HepG2 (cell line): ENCODE measurements around the gene AHNAK. TPM values are rescaled to one million over a fixed set of nuclear protein-coding genes. Genes with fewer than 3 reads are reported as not detected.

Experiments
- CHD4 ChIP-seq: fragments of 200-600 bp; sonication (generic); IDR thresholded peaks from 2 replicates; pipeline ENCODE4 v1.7.0; 2017; ENCODE audit warnings: mild to moderate bottlenecking, low read length, borderline replicate concordance
- PAX8 ChIP-seq: sonication (generic); formaldehyde crosslinking; IDR thresholded peaks from 2 replicates; pipeline ENCODE4 v1.8.0; 2022; ENCODE audit warnings: mild to moderate bottlenecking, missing genetic modification reagents, borderline replicate concordance
- SOX6 ChIP-seq, 2 experiments: fragments of 450-650 bp in 1 of 2; sonication (generic) in 1 of 2; formaldehyde crosslinking in 1 of 2; IDR thresholded peaks; 2 replicates each; pipeline versions ENCODE4 v1.4.0 to v1.6.1; 2017 to 2020; ENCODE audit warnings: antibody characterized with exemption in 1 of 2, mild to moderate bottlenecking in 1 of 2, missing genetic modification reagents in 1 of 2
- ZMAT3 ChIP-seq: sonication (generic); formaldehyde crosslinking; conservative IDR thresholded peaks from 2 replicates; pipeline ENCODE4 v1.7.0; 2021; ENCODE audit warnings: missing genetic modification reagents
- ZNF251 ChIP-seq: sonication (generic); formaldehyde crosslinking; IDR thresholded peaks from 2 replicates; pipeline ENCODE4 v1.9.0; 2021; ENCODE audit warnings: mild to moderate bottlenecking, missing genetic modification reagents
- ZNF337 ChIP-seq: sonication (generic); formaldehyde crosslinking; IDR thresholded peaks from 2 replicates; pipeline ENCODE4 v1.5.1; 2020; ENCODE audit warnings: missing genetic modification reagents, low read depth, mild to moderate bottlenecking, borderline replicate concordance
- ZNF543 ChIP-seq: sonication (generic); formaldehyde crosslinking; IDR thresholded peaks from 2 replicates; pipeline ENCODE4 v1.4.0; 2020; ENCODE audit warnings: mild to moderate bottlenecking, missing genetic modification reagents
- ZNF572 ChIP-seq: sonication (generic); formaldehyde crosslinking; IDR thresholded peaks from 2 replicates; pipeline ENCODE4 v1.5.1; 2020; ENCODE audit warnings: mild to moderate bottlenecking, missing genetic modification reagents
- polyA plus RNA-seq, 8 experiments: library from polyadenylated mRNA; depleted of rRNA in 3 of 8; stranded (reverse) in 7 of 8; unstranded in 1 of 8; fragments of >200 nt; fragmentation: Illumina TruSeq in 4 of 8; extraction: Trizol in 4 of 8; gene quantifications; 2 replicates each; pipeline versions ENCODE4 v1.2.1 to v1.2.3, GENCODE V29; 2011 to 2016; ENCODE audit warnings: low read depth in 4 of 8, missing spikeins in 1 of 8, mixed read lengths in 1 of 8; ENCODE audit not compliant: insufficient read depth in 1 of 8
- total RNA-seq, 5 experiments: library from RNA; depleted of rRNA; stranded (reverse); fragments of >200 nt; fragmentation: Illumina TruSeq; extraction: Trizol; gene quantifications; 2 replicates each; pipeline ENCODE4 v1.2.3, GENCODE V29; 2016; ENCODE audit warnings: low read depth in 1 of 5
- TF ChIP-seq, protein P1 (sequence below): sonication (generic); formaldehyde crosslinking; conservative IDR thresholded peaks from 2 replicates; pipeline ENCODE4 v1.8.0; 2022; ENCODE audit warnings: missing genetic modification reagents
- TF ChIP-seq, protein P2 (sequence below): sonication (generic); formaldehyde crosslinking; IDR thresholded peaks from 2 replicates; pipeline ENCODE4 v1.4.0; 2020; ENCODE audit warnings: missing genetic modification reagents
- TF ChIP-seq, protein P3 (sequence below): sonication (generic); formaldehyde crosslinking; IDR thresholded peaks from 2 replicates; pipeline ENCODE4 v1.5.0; 2020; ENCODE audit warnings: mild to moderate bottlenecking, missing genetic modification reagents
- TF ChIP-seq, protein P4 (sequence below): sonication (generic); formaldehyde crosslinking; IDR thresholded peaks from 2 replicates; pipeline ENCODE4 v1.9.0; 2021; ENCODE audit warnings: missing genetic modification reagents, borderline replicate concordance
- TF ChIP-seq, protein P5 (sequence below): IDR thresholded peaks from 2 replicates; pipeline ENCODE4 v1.6.1; 2012; ENCODE audit warnings: low read length, improper control_type of control experiment
- TF ChIP-seq, protein P6 (sequence below): sonication (generic); formaldehyde crosslinking; IDR thresholded peaks from 2 replicates; pipeline ENCODE4 v1.5.0; 2020; ENCODE audit warnings: missing genetic modification reagents

The AHNAK gene
- total and polyA plus RNA-seq, 2 of the 13 experiments (the other 11 are each of a cell fraction or from before 2014, with no cell fraction given): 23.4 to 25.0 TPM

DNA sequence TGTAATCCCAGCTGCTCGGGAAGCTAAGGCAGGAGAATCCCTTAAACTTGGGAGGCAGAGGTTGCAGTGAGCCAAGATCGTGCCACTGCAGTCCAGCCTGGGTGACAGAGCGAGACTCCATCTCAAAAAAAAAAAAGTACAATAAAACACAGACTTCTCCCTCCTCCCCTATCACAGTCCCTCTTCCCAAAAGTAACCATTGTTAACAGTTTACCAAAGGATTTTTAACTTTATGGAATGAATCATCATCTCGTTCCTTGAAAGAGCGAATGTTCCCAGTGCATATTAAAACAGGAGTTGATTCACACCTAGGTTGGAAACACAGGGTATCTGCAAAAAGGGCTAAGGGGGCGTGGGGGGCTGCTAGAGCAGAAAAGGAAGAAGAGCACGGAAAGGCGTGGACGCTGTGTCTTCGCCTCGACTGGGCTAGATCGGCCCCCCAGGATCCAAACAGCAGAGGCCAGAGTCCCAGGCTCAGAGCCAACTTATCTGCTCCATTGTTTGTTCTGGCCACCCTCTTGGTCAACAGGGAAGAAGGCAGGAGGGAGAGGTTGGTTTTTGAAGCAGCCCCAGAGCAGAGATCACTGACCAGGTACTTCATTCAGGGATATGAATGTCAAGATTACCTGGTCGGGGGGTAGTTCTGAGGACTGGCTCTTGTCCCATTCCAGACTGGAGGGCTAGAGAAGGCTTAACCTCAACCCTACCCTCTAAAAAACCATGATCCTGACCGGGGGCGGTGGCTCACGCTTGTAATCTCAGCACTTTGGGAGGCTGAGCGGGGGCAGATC, 2.1 kb upstream of the AHNAK start (continued):
- TF ChIP-seq, protein P1, sequence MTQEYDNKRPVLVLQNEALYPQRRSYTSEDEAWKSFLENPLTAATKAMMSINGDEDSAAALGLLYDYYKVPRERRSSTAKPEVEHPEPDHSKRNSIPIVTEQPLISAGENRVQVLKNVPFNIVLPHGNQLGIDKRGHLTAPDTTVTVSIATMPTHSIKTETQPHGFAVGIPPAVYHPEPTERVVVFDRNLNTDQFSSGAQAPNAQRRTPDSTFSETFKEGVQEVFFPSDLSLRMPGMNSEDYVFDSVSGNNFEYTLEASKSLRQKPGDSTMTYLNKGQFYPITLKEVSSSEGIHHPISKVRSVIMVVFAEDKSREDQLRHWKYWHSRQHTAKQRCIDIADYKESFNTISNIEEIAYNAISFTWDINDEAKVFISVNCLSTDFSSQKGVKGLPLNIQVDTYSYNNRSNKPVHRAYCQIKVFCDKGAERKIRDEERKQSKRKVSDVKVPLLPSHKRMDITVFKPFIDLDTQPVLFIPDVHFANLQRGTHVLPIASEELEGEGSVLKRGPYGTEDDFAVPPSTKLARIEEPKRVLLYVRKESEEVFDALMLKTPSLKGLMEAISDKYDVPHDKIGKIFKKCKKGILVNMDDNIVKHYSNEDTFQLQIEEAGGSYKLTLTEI (CRISPR knock-in tag): no peak
- TF ChIP-seq ZNF337 (CRISPR knock-in tag) (no peak), PAX8 (no peak), CHD4 (no peak), ZNF543 (CRISPR knock-in tag) (no peak), SOX6 (IDR thresholded peaks at IDR 0.05) (no peak), SOX6 (CRISPR knock-in tag; IDR thresholded peaks at IDR 0.05) (peak; percentile 79), ZMAT3 (CRISPR knock-in tag) (0 out of 2 replicates have a peak, but pooled peaks have one; percentile 47), ZNF572 (CRISPR knock-in tag) (no peak), ZNF251 (CRISPR knock-in tag) (no peak)
- TF ChIP-seq, protein P2, sequence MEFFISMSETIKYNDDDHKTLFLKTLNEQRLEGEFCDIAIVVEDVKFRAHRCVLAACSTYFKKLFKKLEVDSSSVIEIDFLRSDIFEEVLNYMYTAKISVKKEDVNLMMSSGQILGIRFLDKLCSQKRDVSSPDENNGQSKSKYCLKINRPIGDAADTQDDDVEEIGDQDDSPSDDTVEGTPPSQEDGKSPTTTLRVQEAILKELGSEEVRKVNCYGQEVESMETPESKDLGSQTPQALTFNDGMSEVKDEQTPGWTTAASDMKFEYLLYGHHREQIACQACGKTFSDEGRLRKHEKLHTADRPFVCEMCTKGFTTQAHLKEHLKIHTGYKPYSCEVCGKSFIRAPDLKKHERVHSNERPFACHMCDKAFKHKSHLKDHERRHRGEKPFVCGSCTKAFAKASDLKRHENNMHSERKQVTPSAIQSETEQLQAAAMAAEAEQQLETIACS: no peak
- TF ChIP-seq, protein P3, sequence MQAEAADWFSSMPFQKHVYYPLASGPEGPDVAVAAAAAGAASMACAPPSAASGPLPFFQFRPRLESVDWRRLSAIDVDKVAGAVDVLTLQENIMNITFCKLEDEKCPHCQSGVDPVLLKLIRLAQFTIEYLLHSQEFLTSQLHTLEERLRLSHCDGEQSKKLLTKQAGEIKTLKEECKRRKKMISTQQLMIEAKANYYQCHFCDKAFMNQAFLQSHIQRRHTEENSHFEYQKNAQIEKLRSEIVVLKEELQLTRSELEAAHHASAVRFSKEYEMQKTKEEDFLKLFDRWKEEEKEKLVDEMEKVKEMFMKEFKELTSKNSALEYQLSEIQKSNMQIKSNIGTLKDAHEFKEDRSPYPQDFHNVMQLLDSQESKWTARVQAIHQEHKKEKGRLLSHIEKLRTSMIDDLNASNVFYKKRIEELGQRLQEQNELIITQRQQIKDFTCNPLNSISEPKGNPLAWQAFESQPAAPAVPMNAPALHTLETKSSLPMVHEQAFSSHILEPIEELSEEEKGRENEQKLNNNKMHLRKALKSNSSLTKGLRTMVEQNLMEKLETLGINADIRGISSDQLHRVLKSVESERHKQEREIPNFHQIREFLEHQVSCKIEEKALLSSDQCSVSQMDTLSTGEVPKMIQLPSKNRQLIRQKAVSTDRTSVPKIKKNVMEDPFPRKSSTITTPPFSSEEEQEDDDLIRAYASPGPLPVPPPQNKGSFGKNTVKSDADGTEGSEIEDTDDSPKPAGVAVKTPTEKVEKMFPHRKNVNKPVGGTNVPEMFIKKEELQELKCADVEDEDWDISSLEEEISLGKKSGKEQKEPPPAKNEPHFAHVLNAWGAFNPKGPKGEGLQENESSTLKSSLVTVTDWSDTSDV: no peak
- TF ChIP-seq, protein P4, sequence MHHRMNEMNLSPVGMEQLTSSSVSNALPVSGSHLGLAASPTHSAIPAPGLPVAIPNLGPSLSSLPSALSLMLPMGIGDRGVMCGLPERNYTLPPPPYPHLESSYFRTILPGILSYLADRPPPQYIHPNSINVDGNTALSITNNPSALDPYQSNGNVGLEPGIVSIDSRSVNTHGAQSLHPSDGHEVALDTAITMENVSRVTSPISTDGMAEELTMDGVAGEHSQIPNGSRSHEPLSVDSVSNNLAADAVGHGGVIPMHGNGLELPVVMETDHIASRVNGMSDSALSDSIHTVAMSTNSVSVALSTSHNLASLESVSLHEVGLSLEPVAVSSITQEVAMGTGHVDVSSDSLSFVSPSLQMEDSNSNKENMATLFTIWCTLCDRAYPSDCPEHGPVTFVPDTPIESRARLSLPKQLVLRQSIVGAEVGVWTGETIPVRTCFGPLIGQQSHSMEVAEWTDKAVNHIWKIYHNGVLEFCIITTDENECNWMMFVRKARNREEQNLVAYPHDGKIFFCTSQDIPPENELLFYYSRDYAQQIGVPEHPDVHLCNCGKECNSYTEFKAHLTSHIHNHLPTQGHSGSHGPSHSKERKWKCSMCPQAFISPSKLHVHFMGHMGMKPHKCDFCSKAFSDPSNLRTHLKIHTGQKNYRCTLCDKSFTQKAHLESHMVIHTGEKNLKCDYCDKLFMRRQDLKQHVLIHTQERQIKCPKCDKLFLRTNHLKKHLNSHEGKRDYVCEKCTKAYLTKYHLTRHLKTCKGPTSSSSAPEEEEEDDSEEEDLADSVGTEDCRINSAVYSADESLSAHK (CRISPR knock-in tag): no peak
- TF ChIP-seq, protein P5, sequence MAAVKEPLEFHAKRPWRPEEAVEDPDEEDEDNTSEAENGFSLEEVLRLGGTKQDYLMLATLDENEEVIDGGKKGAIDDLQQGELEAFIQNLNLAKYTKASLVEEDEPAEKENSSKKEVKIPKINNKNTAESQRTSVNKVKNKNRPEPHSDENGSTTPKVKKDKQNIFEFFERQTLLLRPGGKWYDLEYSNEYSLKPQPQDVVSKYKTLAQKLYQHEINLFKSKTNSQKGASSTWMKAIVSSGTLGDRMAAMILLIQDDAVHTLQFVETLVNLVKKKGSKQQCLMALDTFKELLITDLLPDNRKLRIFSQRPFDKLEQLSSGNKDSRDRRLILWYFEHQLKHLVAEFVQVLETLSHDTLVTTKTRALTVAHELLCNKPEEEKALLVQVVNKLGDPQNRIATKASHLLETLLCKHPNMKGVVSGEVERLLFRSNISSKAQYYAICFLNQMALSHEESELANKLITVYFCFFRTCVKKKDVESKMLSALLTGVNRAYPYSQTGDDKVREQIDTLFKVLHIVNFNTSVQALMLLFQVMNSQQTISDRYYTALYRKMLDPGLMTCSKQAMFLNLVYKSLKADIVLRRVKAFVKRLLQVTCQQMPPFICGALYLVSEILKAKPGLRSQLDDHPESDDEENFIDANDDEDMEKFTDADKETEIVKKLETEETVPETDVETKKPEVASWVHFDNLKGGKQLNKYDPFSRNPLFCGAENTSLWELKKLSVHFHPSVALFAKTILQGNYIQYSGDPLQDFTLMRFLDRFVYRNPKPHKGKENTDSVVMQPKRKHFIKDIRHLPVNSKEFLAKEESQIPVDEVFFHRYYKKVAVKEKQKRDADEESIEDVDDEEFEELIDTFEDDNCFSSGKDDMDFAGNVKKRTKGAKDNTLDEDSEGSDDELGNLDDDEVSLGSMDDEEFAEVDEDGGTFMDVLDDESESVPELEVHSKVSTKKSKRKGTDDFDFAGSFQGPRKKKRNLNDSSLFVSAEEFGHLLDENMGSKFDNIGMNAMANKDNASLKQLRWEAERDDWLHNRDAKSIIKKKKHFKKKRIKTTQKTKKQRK: no peak
- TF ChIP-seq, protein P6, sequence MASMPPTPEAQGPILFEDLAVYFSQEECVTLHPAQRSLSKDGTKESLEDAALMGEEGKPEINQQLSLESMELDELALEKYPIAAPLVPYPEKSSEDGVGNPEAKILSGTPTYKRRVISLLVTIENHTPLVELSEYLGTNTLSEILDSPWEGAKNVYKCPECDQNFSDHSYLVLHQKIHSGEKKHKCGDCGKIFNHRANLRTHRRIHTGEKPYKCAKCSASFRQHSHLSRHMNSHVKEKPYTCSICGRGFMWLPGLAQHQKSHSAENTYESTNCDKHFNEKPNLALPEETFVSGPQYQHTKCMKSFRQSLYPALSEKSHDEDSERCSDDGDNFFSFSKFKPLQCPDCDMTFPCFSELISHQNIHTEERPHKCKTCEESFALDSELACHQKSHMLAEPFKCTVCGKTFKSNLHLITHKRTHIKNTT (CRISPR knock-in tag): no peak
